C1 segment of cervical spinal cord (tissue), 14 donors: Measurements from ENCODE around the gene STX1A.
A peak's percentile ranks its signal among the peaks of the same experiment; 100 is the strongest.

Source experiments
- DNase-seq, 14 donors: peaks; one replicate each; lab custom pipeline; 2025; lab: John Stamatoyannopoulos, UW

Gene STX1A

DNA sequence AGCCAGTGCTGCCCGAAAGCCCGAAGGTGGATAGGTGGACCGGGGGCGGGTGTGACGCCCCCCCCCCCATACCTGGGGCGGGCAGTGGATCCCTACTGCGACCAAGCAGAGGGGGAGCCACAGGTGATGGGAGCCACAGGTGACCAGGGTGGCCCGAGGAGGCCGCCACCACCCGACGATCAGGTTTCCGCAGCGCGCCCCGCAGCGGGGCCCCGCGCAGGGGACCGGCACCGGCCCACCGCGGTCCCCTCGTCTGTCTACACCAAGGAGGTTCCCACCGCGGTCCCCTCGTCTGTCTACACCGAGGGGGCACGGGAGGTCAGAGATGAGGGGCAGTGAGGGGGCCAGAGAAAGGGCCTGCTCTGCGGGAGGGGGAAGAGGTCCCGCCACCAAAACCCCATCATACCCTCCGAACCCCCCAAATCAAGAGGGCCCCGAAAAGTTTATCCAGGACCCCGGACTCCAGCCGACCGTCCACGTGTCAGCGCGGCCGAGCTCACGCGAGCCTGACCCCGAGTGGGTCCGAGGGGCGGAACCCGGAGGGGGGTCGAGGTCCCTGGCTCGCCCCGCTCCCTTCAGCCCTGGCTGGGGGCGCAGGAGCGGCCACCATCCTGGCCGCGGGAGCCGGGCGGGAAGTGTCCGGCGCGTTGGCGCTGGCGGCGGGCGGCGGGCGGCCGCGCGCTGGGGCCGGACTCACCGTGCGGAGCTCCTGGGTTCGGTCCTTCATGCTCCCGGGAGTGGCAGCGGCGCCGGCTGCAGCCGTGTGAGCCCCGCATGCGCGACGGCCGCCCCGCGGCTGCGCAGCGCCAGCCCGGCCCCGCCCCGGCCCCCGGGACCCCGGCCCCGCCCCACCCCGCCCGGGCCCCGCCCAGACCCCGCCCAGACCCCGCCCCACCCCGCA, at the start of gene STX1A:
Gene STX1A, minus strand, starts transcription at position 765 of the 901 bp plus-strand sequence. Its CDS starts 38 bp downstream, at position 727.
- DNase-seq: peak in 11 of 14 donors; percentile 15 to 83 (median 49)

- no peak for DNase-seq
Measured at GRCh38 chr7:73768641-73769480, 49.4 kb upstream of the STX1A start.

DNA sequence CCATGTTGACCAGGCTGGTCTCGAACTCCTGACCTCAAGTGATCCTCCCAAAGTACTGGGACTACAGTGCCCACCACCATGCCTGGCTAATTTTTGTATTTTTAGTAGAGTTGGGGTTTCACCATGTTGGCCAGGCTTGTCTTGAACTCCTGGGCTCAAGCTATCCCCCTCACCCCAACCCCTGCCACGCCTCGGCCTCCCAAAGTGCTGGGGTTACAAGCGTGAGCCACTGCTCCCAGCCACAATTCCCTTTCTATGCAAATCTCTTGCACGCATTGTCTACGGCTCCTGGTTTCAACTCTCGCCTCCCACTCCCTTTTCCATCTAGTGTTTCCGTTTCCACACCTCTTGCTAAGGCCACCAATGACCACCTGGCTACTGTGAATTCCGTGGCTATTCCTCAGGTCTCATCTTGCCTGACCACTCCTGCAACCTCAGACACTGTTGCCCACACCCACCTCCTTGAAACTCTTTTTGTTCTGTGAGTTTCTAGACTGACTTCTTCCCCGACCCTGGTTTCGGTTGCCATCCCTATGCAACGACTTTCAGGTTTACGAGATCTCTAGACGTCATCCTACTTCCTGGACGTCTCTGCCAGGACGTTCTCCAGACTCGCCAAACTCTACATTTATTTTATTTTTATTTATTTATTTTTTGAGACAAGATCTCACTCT, 47.2 kb upstream of the STX1A start:
- DNase-seq: no peak

- DNase-seq: no peak
Measured at GRCh38 chr7:73762659-73762999, 43.2 kb upstream of the STX1A start.

DNA sequence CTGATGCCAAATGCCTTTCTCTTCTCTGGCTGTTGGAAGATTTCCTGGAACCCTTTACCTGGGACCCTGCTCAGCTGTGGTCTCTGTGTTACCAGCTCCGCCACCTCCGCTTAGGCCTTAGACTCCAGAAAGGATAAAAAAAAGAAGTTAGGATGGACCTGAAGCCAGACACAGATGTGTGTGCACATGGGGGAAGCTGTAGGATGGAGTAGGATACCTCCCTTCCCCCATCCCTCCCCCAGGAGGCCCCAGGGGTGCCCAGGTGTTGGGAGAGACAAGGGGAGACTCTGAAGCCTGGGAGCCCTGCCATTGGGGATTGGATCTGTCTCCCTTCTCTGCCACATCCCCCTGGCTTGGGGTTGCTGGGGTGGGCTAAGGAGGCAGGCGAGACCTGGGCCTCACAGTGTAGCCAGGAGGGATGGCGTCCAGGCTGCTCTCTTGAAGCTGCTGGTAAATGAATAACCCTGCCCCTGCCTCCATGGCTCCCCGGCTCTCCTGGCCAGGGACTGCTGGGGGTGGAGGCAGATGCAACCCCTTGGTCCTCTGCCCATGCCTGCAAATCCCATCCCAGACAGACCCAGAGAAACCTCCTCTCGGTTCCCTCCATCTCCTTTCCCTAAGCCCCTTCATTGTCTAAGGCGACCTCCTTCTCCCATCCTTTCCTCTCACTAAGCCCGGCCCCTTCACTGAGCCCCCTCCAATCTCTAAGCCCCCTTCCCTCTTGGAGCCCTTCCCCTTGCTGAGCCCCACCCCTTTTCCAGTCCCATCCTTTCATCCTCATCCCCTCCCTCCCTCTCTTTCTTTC, 42.6 kb upstream of the STX1A start:
- no peak for DNase-seq

DNA sequence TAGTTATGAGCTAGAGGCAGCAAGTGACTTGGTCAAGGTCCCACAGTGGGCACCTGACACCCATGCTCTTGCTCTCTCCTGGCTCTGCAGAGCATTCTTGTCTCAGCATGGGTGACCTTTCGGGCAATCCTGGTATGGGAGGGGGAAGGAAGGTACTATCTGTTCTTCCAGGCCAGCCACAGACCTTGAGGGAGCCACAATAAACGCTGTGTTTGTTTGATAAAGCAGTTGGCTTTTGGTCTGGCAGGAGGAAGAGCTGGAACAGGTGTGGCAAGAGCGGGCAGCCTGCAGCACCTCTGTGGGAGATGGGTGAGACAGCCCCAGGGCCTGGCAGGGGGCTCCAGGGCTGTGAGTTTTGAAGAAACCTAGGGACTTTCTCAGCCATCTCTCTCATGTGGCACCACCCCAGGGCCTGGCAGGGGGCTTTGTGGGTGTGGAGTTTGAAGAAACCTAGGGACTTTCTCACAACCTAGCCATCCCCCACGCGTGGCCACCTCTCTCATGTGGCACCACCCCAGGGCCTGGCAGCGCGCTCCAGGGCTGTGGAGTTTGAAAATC, 39.2 kb upstream of the STX1A start:
- DNase-seq: no peak

GRCh38 chr7:73749931-73750776, 30.7 kb upstream of the STX1A start:
- DNase-seq: peak in 1 of 14 donors; percentile 13

DNA sequence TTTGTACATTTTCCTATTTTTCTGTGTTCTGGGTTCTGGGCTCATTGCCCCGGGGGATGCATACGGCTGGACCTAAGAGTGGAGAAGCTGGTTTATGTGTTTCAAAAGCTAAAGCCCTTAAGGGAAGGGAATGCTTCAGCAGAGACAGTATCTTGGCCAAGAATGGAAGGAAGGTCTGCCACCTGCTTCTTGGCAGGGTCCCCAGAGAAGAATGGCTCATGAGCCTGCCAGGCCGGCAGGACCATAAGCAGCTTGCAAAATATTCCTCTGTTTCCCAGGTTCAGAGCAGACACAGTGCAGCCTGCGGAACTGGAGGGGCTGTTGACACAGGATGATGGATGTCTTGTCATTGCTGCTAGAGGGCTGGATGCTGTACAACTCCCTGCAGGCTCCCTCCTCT, 26.9 kb upstream of the STX1A start:
- peak in 2 of 14 donors; percentile 12 to 96 for DNase-seq

GRCh38 chr7:73742753-73743641, 23.5 kb upstream of the STX1A start:
- peak in 7 of 14 donors; percentile 7 to 83 (median 18) for DNase-seq

DNA sequence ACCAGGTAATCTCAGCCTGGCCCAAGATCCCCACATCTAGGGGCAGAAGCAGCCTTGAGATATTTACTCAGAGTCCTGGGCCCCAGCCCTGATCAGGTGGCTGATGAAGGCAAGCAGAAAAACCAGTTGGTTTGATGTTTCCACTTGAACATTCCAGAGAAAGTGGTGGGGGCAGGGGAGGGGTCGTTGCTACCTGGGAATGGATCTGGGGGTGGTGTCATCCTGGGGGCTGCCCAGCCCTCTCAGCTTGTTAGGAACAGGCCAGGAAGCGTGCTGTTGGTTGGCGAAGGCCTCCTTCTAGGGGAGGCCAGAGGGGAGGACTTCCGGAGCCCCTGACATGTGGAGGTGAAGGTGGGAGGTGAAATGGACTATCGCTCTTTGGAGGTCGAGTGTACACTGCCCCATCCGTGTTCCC, 22.9 kb upstream of the STX1A start:
- no peak for DNase-seq

DNA sequence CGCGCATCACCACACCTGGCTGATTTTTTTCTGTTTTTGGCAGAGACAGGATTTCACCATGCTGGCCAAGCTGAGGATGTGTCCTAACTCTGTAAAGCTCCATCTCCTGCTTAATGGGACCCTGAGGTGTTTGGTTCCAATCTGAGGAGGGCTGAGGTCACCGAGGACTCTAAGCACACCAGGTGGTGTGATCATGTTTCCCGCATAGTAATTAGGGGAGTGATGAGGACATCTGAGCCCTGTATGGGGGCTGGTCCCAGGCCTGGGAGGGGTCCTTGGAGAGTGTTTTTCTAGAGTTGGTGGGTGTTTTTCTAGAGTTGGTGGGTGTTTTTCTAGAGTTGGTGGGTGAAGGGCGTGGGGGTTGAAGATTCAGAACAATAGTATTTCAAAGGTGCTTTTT, 22.1 kb upstream of the STX1A start:
- DNase-seq: no peak

DNA sequence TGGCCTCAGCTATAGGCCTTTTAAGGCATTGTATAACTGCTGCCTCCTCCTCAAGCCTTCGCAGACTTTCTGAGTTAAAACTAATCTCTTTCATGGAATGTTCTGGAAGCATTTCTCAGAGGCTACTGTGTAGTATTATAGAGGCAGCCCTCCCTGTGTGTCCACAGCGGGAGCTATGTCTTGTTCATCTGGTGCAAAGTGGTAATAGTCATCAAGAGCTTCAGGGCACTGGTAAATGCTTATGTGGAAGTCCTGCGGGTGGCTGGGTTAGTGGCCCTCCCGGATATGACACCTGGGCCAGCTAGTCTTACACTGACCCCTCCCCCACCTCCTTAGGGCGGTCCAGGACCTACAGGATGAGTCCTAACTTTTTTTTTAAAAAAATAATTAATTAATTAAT, 21.3 kb upstream of the STX1A start:
- DNase-seq: no peak

DNA sequence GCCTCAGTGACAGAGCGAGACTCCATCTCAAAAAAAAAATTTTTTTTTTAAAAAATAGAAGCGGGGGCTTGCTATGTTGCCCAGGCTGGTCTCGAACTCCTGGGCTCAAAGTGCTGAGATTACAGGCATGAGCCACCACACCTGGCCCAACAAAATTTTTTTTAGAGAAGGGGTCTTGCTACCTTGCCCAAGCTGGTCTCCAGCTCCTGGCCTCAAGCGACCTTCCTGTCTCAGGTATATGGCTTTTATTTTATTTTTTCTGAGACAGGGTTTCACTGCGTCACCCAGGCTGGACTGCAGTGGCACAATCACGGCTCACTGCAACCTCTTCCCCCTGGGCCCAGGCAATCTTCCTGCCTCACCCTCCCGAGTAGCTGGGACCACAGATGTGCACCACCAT, 20.7 kb upstream of the STX1A start:
- no peak for DNase-seq

DNA sequence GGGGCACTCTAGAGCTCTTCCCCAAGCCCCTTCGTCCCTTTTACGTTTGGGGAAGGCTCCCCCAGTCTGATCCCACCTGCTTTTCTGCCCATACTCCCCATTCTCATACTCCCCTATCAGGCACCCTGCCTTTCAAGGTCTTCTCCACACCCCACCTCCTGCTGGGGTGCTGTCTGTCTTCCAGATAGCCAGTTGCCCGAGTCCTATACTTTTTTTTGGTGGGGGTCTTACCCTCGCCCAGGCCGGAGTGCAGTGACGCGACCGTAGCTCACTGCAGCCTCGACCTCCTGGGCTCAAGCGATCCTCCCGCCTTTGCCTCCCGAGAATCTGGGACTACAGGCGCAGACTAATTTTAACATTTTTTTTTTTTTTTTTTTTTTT, 19.9 kb upstream of the STX1A start:
- peak in 1 of 14 donors; percentile 39 for DNase-seq

DNA sequence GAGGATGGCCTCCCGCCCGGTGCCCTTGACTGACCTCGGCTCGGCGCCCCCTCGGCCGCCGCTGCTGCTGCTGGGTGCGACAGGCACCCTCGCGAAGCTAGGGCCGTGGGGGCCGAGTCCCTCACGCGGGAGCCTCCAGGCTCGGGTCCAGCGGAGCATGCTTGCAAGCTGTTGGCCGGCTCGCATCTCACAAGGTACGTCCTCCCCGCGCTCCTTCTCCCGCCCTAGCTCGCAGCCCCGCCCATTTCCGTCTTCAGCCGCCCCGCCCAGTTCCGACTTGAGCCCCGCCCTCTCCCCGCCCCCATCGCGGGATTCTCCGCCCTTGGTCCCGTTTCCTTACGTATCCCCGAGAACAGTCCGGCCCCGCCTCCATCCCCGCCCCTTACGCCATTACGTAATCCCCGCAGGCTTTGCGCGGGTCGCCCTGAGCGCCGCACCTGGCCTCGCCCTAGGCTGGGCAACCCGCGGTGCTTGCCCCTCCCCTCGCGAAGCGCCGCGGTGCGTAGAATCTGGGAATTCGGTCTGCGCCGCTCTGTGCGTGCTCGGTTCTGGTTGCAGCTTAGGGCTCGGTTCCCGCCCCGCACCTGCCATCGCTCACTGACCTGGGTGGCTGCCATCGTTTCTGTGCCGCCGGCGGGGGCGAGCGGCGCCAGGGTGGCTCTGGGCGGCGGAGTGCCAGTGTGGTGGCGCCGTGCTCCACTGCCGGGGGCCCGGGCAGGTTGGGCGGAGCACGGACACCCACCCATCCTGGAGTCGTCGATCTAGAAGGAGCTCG, 19.3 kb upstream of the STX1A start, which contains the start of gene ABHD11:
Gene ABHD11, minus strand, starts transcription at position 191 of the 775 bp plus-strand sequence. Its CDS starts 32 bp downstream, at position 159.
- DNase-seq: peak; percentile 86 to 99 (median 95)

- peak in 9 of 14 donors; percentile 15 to 60 (median 48) for DNase-seq
Measured at GRCh38 chr7:73738220-73738611, 18.7 kb upstream of the STX1A start.

DNA sequence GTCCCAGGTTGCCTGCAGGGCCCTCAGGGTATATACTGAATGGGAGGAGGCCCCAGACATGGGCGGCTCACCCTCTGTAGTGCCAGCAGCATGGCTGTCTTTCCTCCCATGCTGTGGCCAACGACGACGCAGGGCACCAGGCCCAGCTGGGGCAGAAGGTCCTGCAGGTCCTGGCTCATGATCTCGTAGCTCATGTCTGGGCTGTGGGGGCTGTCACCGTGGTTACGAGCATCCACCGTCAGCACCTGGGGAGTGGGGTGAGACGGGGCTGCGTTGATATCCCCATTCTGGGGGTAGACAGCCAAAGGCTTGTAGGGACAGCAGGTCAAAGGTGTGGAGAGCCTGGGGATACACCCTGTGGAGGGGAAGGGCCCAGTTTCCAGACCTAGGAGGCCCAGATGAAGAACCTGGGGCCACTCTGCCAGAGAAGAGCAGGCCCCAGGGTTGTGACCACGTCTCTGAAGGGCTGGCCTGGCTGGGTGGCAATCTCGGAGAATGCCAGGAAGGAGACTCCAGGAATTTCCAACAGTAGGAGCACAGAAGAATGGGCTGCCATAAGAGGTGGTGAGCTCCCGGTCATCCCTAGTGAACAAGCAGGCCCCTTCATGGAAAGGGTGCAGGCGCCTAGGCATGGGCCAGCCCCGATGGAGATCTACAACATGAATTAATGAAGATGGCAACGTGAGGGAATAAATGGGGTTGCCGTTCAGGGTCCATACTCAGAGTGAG, 18.2 kb upstream of the STX1A start:
- no peak for DNase-seq
